GM18858 (cell line): ENCODE results near the gene CDK19.
A peak's percentile ranks its signal among the peaks of the same experiment; 100 is the strongest.
"Not testable (repeated sequence)": the region's sequence is repeated elsewhere in the genome, so short reads cannot be mapped to it uniquely, and the experiment has no call there.

Source experiments
- ATAC-seq: cut with Tn5 transposase; IDR thresholded peaks from one replicate; pipeline ENCODE4 v1.9.1; 2021; ENCODE audit not compliant: unreplicated experiment

The CDK19 gene

DNA sequence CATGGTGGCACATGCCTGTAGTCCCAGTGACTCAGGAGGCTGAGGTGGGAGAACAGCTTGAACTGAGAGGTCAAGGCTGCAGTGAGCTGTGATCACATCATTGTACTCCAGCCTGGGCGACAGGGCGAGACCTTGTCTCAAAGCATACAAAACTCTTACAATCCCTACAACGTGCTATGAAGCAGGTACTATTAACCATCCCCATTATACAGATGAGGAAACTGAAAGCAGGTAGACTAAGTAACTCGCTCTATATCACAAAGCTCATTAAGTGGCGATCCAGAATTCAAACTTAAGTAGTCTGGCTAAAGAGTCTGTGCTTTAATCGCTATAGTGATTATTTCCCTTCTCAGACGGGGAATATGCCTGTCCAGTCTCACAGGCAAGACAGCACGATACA, 54.7 kb downstream of the CDK19 start:
- no peak for ATAC-seq

DNA sequence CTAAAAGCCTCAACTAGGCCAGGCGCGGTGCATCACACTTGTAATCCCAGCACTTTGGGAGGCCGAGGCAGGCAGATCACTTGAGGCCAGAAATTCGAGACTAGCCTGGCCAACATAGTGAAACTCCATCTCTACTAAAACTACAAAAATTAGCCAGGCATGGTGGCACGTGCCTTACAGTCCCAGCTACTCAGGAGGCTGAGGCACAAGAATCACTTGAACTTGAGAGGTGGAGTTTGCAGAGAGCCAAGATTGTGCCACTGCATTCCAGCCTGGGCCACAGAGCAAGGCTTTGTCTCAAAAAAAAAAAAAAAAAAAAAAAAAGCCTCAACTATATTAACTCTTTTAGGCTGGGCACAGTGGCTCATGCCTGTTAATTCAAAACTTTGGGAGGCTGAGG, 55.2 kb downstream of the CDK19 start:
- not testable (repeated sequence) for ATAC-seq

DNA sequence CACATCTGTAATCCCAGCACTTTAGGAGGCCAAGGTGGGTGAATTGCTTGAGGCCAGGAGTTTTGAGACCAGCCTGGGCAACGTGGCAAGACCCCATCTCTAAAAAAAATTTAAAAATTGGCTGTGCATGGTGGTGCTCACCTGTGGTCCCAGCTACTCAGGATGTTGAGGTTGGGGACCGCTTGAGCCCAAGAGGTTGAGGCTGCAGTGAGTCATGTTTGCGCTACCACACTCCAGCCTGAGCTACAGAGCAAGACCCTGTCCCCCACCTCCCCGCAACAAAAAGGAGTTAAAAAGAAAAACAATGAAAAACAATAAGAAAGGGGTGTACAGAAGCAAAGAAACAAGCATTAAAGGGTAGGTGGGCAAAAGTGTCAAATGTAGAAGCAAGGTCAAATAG, 57.3 kb downstream of the CDK19 start:
- no peak for ATAC-seq

DNA sequence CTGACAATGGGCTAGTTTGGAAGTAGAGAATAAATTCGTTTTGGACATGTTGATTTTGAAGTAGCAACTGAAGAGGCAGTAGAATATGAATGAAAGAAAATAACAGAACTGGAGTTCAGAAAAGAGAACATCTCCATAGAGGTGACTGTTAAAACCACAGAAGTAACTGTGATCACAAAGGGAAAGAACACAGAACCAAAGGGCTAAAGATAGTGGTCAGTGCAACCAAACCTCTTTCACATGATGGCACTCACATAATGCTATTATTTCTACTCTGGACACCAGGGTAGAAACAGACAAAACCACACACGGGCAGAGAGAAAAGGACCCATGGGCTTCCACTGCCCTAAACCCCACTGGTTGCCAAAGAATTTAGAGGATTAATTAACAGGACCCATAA, 58.5 kb downstream of the CDK19 start:
- ATAC-seq: no peak

DNA sequence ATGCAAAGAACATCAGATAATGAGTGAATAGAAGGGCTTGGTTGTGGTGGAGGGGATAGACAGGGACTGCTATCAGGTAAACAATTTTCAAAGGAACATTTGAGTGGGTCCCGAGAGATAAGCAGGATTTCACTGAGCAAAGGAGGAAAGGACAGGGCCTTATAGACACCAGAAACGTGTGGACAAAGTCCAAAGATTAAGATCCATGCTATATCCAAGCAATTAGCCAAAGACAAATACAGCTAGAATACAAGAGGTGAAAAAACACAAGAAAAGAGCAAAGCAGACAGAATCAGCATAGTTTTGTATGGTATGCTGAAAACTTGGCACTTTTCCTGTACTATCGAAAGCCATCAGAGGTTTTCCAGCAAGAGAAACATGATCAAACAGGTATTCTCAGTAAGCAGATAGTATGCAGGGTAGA, 59.8 kb downstream of the CDK19 start:
- no peak for ATAC-seq

DNA sequence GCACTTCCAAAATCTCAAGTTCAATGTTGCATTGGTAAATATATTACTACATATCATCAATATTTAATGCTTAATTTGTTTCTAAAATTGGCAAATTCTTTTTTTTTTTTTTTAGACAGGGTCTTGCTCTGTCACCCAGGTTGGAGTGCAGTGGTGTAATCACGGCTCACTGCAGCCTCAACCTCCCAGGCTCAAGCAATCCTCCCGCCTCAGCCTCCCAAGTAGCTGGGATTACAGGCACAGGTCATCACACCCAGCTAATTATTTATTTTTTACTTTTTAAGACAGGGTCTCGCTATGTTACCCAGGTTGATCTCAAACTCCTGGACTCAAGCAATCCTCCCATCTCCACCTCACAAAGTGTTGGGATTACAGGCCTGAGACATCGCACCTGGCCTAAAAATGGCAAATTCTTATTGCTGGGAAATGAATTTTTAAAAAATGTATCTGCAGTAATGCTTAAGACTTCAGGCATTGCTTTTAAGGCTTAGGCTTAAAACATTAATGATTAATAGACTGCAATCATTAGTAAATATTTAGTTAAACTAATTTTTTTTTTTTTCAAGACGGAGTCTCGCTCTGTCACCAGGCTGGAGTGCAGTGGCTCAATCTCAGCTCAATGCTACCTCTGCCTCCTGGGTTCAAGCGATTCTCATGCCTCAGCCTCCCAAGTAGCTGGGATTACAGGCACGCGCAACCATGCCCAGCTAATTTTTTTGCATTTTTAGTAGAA, 61.2 kb downstream of the CDK19 start:
- ATAC-seq: not testable (repeated sequence)

DNA sequence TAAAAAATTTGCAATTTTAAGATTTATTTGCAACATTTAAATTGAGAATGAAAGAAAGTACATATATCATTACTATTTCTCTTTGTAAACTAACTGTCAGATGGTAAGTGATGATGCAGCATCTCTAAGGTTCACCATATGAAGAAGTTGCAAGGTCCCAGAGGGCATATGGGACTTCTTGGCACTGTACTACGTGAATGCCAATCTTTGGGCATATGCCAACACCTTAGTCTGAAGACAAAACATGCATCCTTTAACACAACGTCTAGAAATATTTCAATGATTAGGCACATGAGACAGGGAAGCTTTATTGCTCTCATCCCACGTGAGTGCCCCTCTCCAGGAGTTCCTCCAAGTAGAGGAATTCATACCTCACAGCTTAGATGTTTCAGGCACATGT, 66.8 kb downstream of the CDK19 start:
- no peak for ATAC-seq

DNA sequence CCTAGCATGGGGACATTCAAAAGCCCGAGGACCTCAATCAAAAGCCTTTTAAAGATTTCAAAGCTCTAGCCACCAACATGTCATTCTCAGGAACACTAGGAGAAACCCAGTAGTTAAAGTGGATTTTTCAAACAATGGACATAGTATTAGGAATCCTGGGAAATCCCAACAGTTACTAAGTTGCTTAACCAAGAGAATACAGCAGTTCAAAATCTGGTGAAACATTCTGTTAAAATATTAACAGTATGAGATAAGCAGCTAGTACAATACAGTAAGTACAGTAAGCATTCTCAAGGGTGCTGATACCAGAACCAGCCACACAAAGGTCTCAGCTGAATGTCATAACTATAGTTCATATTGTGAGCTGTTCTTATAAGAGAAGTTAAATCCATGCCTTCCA, 68.6 kb downstream of the CDK19 start:
- no peak for ATAC-seq

DNA sequence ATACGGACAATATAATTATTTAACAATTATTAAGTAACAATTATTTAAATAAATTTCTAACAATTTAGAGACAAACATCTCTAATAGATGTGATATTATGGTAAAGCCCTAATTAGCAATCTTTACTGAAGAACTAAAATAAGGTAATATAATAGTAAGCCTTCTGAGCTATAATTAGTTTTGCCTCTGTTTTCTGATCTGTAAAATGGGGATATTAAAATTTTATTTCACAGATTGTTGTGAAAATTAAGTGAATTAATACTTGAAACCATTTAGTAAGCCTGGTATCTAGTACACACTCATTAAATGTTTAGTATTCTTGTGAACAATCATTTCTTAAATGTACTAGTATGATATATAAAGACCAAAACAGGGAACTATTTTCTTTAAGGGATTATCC, 70.3 kb downstream of the CDK19 start:
- no peak for ATAC-seq

DNA sequence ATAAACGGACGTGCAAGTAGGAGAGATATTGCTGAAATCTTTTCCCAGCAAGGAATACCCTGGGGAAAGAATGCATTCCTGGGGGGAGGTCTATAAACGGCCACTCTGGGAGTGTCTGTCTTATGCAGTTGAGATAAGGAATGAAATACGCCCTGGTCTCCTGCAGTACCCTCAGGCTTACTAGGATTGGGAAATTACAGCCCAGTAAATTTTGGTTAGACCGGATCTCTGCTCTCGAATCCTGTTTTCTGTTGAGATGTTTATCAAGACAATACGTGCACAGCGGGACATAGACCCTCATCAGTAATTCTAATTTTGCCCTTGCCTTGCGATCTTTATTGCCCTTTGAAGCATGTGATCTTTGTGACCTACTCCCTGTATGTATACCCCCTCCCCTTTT, 72.7 kb downstream of the CDK19 start:
- ATAC-seq: not testable (repeated sequence)

DNA sequence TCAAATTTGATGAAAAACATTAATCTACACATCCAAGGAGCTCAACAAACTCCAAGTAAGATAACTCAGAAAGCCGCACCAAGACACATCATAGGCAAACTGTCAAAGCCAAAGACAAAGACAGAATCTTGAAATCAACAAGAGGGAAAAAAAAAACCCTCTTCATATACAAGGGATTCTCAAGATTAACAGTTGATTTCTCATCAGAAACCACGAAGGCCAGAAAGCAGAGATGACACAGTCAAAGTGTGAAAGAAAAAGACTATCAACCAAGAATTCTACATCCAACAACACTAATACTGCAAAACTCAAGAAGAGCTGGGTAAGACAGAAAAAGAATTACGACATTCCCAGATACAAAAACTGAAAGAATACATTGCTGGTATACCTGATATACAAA, 73.8 kb downstream of the CDK19 start:
- no peak for ATAC-seq

DNA sequence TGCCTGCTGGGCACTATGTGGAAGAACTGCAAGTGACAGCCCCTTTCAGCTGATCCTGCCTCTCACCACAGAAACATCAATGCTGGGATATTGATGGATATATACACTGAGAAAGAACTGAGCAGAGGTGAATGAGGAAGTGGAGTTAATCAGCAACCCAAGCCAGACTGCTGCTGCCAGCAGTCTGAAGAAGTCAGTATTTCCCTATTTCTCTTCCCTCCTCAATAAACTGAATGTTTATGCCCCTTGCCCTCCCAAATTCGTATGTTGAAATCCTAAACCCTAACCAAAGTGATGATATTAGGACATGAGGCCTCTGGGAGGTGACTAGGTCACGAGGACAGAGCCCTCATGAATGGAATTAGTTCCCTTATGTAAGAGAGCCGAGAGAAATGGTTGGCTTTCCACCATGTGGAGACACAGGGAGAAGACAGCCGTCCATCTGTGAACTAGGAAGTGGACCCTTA, 76.3 kb downstream of the CDK19 start:
- peak; percentile 46 for ATAC-seq

DNA sequence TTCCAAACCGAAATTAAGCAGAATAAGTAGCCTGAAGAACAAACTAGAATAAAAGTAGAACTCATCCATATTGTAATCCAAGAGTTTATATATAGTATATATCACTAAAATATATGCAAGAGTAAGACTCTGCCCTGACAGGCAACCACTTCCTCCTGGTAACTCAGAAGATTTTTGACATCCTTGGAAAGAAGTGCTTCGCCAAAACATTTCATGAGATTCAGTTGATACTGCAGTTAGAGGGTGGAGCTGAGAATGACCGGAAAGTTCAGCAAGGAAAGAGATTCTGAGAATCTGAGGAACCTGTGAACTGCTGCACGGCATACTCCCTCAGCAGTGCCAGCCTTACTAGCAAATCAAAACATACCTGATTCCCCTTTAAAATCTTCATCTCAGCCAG, 79.6 kb downstream of the CDK19 start:
- no peak for ATAC-seq

DNA sequence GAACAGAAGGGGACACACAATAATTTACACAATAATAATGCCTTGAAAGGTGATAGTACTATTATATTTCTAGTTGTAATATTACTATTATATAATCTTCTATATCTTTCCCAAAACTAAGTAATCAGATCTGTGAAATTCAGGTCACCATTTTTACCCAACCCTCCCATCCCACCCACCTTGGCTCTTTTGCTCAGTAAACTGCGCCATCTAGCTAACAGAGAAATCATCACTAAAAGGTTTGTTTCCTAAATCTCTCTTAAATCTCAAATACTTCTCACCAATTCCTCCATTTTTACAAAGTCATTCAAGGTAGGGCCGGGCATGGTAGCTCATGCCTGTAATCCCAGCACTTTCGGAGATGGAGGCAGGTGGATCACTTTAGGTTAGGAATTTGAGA, 83.4 kb downstream of the CDK19 start:
- no peak for ATAC-seq

DNA sequence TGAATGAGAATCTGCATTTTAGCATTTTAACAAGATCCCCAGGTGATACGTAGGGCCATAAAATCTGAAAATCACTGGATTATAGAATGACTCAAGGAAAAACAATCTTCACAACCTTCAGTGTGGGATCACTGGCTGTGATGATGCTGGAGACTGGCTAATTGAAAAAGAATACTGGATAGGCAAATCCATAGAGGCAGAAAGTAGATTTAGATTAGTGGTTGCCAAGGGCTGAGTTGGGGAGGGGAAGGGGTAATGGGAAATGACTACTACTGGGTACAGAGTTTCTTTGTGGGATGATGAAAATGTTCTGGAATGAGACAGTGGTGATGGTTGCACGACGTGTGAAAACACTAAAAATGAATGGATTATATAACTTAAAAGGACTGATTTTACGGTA, 84.1 kb downstream of the CDK19 start:
- no peak for ATAC-seq

DNA sequence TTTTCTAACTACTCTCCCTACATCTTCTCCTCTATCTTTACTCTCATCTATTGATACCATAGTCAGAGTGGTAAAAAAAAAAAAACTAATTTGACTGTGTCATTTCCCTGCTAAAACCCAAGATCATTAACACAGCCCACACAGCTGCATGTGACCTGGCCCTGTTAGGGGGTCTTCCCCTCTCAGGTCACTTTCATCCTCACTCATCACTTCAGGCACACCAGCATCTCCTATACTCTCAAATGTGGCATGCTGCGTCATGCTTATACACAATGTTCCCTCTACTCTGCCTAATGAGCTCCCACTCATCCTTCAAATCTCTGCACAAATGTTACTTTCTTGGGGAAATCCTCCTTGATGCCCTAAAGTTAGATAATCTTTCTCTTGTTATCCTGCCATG, 86.8 kb downstream of the CDK19 start:
- peak; percentile 73 for ATAC-seq

DNA sequence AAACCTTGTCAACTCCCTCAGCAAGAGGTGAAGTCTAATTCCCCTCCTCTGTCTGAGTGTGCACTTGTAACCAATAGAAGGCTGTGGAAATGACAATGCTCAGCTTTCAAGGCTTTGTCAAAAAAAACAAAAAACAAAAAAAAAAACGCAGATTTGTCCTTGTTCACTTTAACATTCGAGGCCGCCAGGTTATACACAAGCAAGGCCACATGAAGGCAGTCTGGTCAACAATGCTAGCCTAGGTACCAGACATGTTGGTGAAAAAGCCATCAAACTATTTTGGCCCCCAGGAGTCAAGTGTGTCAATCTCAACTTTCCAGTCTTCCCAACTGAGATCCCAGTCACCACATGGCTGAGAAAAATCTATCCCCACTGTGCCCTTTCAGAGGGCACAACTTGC, 92.3 kb downstream of the CDK19 start:
- no peak for ATAC-seq

DNA sequence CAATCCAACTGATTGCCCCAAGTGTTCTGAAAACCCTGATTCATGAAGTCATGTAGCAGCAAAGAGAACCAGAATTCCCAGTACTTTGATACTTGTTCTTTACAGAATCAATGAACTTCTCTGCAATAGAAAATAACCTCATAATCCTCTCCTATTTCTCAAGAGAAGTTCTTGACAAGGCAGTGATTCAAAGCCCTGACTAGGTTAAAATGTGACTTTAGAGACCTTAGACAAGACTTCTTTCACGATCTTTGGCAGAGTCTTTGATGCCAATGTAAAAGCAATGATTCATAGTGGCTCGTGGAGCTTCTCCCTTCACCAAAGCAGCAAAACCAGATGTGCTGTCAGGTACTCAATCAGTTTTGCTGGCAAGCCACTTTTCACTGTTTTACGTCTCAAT, 95.2 kb downstream of the CDK19 start:
- no peak for ATAC-seq

DNA sequence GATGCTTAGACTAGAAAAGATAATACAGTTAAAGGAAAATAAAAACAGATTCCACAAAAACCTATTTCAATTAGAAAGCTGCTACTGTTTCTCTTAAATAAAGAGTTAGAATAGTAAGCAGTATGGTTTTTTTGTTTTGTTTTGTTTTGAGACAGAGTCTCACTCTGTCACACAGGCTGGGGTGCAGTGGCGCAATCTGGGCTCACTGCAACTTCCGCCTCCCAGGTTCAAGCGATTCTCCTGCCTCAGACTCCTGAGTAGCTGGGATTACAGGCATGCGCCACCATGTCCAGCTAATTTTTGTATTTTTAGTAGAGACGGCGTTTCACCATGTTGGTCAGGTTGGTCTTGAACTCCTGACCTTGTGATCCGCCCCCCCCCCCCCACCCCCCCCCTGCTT, 95.7 kb downstream of the CDK19 start:
- not testable (repeated sequence) for ATAC-seq

DNA sequence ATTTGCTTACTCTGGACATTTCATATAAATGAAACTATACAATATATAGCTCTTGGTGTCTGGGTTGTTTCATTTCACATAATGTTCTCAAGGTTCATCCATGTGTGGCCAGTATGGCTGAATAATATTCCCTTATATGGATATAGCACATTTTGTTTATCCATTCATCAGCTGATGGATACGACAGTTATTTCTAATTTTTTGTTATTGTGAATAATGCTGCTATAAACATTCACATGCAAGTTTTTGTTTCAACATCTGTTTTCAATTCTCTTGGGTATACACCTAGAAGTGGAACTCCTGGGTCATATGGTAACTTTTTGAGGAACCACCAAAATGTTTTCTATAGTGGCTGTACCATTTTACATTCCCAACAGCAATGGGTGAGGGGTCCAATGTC, 101.1 kb downstream of the CDK19 start:
- ATAC-seq: no peak

DNA sequence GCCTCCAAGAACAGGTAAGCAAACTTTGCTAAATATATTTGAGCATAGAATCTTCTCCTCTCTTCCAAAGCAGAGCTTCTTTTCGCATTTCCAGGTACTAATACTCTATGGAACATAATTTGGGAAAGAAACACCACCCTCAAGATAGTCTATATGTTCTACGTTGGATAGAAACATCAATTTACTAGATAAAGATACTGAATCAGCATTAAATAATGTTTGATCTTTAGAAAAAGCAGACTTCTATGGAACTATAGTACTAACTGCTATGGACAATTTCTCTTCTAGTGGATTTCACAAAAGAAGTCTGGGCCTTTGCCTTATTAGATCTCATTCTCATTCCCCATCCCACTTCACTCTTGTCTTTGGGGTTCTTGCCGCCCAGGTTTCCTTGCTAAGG, 103.0 kb downstream of the CDK19 start:
- ATAC-seq: no peak

DNA sequence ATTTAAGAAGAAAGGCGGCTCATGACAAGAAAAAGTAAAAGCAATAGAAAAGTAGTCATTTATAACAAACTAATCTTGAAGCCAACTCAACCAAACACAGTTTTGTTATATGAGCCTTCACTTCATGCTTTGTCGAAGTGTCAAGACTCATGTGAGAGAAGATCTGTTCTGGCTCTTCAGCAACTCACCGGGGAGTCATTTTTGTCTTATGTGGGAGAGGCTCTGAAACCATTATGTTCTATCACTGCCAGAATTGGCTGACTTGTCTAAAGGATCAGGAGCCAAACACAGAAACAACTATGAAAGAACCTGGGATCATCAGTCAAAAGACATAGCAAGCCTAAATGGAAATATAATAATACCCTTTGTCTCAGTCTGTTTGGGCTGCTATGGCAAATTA, 105.2 kb downstream of the CDK19 start:
- no peak for ATAC-seq

DNA sequence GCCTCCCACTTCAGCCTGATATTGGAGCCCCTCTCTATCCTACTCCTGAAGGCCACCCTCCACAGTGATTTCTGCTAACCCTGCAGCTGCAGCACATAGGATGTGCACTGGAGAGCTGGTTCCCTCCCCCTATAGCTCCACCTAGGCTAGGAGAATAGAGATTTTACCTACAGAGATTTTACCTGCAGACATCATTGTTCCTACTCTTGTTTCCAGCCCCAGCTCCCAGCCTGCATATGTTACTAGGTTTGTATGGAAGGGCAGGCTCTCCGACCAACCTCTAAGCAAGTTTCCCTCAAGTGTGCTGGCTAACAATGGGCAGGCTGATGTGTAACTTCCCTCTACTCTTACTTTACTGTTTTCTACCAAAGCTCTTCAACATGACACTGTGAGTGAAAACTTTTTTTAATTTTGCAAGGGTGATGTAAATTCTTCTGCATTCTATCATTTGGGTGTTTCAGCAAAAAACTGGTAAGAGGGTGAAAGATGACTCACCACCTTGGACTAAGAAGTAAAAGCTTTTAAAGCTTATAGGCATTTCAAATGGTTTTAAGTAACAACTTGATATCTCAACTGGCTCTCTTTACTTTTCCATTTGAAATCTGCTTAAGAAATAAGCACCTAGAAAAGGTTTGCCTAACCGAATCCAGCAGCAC, 106.8 kb downstream of the CDK19 start:
- ATAC-seq: no peak
